ENCODE data around the gene ACVR1. TPM values are rescaled to one million over a fixed set of nuclear protein-coding genes. Genes with fewer than 3 reads are reported as not detected.
"Not testable (repeated sequence)": the region's sequence is repeated elsewhere in the genome, so short reads cannot be mapped to it uniquely, and the experiment has no call there.

Gene ACVR1
- total RNA-seq, 1 experiment from 2014 or later = 11.3 TPM

- no peak for DNase-seq (ENCODE audit: low read depth)
These were observed 155.6 kb downstream of the ACVR1 start for GRCh38 chr2:157720504-157720903.

DNA sequence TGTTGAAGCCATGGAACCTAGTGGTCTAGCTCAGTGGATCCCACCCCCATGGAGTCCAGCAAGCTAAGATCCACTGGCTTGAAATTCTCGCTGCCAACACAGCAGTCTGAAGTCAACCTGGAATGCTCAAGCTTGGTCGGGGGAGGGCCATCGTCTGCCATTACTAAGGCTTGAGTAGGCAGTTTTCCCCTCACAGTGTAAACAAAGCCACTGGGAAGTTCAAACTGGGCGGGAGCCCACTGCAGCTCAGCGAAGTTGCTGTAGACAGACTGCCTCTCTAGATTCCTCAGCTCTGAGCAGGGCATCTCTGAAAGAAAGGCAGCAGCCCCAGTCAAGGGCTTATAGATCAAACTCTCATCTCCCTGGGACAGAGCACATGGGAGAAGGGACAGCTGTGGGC, 171.5 kb downstream of the ACVR1 start:
- DNase-seq (ENCODE audit: low read depth) = not testable (repeated sequence)

GRCh38 chr2:157704148-157704547, 172.0 kb downstream of the ACVR1 start:
- DNase-seq (ENCODE audit: low read depth) = not testable (repeated sequence)

DNA sequence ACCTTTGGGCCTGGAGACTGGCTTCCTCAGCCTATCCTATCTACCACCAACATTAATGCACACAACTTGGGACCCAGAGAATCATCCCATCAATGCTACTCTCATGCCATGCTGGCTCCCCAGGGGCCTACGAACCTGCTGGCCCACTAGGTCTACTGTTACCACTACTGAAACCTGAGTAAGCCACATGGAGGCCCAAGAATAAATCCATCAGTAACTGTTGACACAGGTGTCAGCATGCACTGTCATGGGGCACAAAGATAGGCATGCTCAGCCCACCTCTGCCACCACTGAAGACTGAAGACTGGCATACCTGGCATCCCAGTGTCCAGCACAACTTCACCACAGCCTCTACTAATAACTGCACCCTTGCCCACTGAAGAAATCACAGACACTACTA, 176.3 kb downstream of the ACVR1 start:
- DNase-seq (ENCODE audit: low read depth) = no peak

- DNase-seq (ENCODE audit: low read depth) = no peak
These were observed 177.1 kb downstream of the ACVR1 start for GRCh38 chr2:157699009-157699408.

DNA sequence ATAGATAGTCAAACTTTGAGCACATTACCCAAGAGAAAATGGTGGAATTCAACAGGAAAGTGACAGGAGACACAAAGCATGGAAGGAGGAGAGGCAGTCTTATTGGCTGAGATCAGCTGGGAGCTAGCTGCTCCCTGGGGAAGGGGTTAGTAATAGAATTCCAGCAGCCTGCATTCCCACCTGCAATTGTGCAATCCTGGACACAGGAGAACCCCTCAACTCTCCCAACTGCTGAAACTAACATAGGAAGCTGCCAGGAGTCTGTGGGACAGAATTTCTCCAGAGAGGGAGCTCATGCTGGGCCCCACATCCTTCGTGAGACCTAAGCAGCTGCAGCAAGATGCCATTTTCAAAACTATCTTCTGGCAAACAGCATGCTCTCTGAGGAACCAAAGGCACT, 177.7 kb downstream of the ACVR1 start:
- no peak for DNase-seq (ENCODE audit: low read depth)

DNA sequence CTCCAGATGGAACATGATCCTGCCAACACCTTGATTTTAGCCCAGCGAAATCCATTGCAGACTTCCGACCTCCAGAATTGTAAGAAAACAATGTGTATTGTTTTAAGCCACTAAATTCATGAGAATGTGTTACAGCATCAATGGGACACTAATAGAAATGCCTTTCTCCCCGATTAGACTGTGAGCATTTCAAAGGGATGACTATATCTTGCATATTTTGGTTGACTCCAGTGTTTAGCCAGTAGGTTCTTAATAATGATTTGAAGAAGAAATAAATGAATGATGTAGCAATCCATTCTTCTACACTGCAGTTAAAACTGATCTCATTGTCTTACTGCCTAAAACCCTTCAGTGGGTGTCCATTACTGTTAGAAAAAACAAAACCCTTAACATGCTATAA, 180.1 kb downstream of the ACVR1 start:
- no peak for DNase-seq (ENCODE audit: low read depth)

GRCh38 chr2:157692768-157693167, 183.4 kb downstream of the ACVR1 start:
- peak; percentile 90 for DNase-seq (ENCODE audit: low read depth)

DNA sequence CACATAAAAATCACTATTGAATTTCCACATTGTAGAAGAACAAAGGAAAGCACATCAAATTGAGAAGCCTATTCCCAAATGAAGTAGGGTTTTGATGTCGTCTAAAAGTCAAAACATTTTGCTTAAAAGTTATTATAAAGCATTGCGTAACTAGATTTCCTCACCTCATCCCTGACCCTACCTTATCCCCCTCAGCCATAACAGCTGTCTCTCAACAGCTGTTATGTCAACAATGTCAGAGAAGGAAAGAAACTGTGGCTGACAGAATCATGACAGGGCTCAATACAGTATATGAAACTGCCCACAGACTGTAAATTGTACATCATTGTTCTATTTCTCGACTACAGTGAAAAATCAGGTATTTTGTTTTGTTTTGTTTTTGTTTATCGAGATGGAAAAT, 184.4 kb downstream of the ACVR1 start:
- DNase-seq (ENCODE audit: low read depth) = no peak

DNA sequence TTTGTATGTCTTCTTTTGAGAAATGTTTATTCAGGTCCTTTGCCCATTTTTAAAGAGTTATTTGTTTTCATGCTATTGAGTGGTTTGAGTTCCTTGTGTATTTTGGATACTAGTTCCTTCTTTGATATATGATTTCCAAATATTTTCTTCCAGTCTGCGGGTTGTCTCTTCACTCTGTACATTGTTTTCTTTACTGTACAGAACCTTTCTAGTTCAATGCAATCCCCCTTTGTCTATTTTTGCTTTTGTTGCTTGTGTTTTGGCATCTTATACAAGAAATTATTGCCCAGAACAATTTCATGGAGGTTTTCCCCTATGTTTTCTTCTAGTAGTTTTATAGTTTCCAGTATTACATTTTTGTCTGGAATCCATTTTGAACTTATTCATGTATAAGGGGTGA, 185.0 kb downstream of the ACVR1 start:
- no peak for DNase-seq (ENCODE audit: low read depth)

Other genes with a start within 250 kb of the ACVR1 start
- gene ACVR1C, start 247.5 kb downstream of the ACVR1 start, total RNA-seq (2014; rRNA removed; shearing (Covaris generic)) = 0.34 and 0.39 TPM in 2 replicates
- gene UPP2, start 225.5 kb upstream of the ACVR1 start, total RNA-seq (2014; rRNA removed; shearing (Covaris generic)) = not detected in 2 replicates

Measured in Daoy (cell line).